Left lobe of liver (tissue), 2 donors: ENCODE data around the gene SPG11. TPM values are rescaled to one million over a fixed set of nuclear protein-coding genes. Genes with fewer than 3 reads are reported as not detected.
"Not testable (repeated sequence)": the region's sequence is repeated elsewhere in the genome, so short reads cannot be mapped to it uniquely, and the experiment has no call there.

Experiments
- ATAC-seq: fragments of 200-7000 bp; cut with Tn5 transposase; one replicate; pipeline ENCODE4 v1.9.1; 2020; ENCODE audit warnings: mild to moderate bottlenecking, moderate library complexity
- DNase-seq: peaks from one replicate; pipeline ENCODE4 v3.0.0-alpha.2; 2020; ENCODE audit warnings: low spot score
- total RNA-seq: library from RNA; stranded (reverse); gene quantifications from one replicate; pipeline ENCODE4 v1.2.1, GENCODE V29; 2021
- donor health status: DM: no; HTN: no; CAD: no; lungs with moderate emphysema.
- donor health status: DM: no; HTN: yes; CAD: no.

Gene SPG11
- total RNA-seq, 1 donor from 2014 or later: 40.6 TPM

DNA sequence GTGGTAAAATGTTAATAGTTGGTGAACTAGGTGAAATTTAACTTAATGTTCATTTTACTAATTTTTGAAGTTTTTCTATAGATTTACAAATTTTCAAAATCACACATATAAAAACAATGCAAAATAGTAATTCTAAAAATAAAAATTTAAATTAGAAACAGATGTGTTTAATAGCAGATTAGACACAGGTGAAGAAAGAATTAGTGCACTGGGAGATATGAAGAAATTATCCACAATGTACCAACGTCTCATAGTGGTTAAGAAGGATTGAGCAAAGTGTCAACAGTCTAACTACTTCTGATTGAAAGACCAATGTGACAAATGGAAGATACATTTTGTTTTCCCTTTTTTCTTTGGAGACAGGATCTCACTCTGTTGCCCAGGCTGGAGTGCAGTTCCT lies 26.5 kb downstream of the SPG11 start:
- ATAC-seq (no peak), DNase-seq (no peak)

DNA sequence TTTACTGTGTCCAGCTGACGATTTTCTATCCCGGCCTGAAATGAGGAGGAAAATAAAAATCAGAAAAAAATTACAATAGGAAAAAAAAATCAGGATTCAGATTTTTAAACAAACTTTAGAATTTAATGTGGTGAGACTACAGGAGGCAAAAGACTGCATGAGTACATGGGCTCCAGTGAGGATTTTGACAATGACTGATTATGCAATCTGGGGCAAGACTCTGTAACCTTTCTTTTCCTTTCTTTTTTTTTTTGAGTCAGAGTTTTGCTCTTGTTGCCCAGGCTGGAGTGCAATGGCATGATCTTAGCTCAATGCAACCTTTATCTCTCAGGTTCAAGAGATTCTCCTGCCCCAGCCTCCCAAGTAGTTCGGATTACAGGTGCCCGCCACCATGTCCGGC lies 29.9 kb downstream of the SPG11 start:
- DNase-seq (no peak), ATAC-seq (no peak)

GRCh38 chr15:44625286-44625685 lies 38.2 kb downstream of the SPG11 start:
- DNase-seq: not testable (repeated sequence)

GRCh38 chr15:44623178-44623577 lies 40.3 kb downstream of the SPG11 start:
- DNase-seq: no peak
- ATAC-seq: no peak

More at GRCh38 chr15:44625286-44625685, 38.2 kb downstream of the SPG11 start:
- not testable (repeated sequence) for ATAC-seq

- no peak for DNase-seq
- no peak for ATAC-seq
Observed at GRCh38 chr15:44620081-44620480, 43.4 kb downstream of the SPG11 start.

DNA sequence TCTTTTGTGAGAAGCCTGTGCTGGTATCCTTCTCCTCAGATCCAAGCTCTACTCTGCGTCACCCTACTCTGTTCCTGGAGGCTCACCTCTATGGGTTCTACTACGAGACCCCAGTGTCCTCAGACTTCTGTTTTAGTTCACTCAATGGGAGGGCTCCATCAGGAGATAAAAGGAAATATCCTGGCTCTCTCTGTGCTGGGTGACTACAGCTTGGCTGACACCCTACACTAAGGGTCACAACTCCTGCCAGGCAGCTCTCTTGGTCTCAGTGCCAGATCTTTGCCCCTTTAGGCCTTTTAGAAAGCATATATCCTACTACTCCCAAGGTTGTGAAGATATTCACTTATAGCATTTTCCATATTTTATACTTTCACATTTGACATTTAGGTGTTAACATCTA lies 46.5 kb downstream of the SPG11 start:
- no peak for DNase-seq
- ATAC-seq: no peak

DNA sequence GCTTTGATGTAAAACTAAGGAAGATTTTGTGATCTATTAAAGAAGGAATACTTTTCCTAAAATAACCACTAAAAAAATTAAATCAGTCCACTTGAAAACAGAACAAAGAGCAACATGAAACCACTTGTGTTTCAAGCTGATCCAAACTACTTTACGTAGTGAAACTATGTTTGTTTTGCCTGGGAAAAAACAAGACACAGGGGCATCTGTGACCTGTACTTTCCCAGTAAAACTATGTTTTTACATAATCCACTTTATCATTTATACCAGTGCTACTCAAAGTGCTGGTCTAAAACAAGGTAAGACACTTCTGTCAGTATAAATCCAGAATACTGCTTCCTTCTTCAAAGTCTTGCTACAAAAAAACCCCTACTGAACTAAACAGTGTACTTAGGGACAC lies 56.7 kb downstream of the SPG11 start:
- DNase-seq (no peak), ATAC-seq (no peak)

- DNase-seq: no peak
- ATAC-seq: no peak
Observed at GRCh38 chr15:44603126-44603525, 60.3 kb downstream of the SPG11 start.

- no peak for DNase-seq
- ATAC-seq: no peak
Observed at GRCh38 chr15:44598892-44599291, 64.6 kb downstream of the SPG11 start.

GRCh38 chr15:44598066-44598465 lies 65.4 kb downstream of the SPG11 start:
- no peak for DNase-seq
- ATAC-seq: no peak

GRCh38 chr15:44596511-44597010 lies 66.9 kb downstream of the SPG11 start:
- ATAC-seq (no peak), DNase-seq (no peak)

- DNase-seq (no peak), ATAC-seq (no peak)
Observed at GRCh38 chr15:44595656-44596510, 67.6 kb downstream of the SPG11 start.

DNA sequence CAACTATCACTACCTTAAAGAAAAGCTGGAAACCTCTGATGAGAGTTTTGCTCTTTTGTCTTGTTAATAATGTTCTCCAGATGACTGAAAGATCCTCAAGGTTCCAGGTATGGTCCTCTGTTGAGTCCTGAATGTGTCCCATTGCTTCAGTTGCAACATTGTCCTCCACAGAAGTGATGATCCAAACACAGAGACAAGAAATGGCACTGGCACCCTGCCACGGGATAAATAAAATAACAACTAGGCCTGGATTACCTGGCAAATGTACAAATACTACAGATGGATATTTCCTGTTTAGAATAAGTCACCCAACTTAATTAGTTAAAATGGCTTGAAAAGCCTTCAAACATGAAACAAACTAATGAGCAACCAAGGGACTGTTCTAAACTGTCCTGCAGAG lies 68.2 kb downstream of the SPG11 start:
- DNase-seq (peak; percentile 55), ATAC-seq (peak; percentile 70)

DNA sequence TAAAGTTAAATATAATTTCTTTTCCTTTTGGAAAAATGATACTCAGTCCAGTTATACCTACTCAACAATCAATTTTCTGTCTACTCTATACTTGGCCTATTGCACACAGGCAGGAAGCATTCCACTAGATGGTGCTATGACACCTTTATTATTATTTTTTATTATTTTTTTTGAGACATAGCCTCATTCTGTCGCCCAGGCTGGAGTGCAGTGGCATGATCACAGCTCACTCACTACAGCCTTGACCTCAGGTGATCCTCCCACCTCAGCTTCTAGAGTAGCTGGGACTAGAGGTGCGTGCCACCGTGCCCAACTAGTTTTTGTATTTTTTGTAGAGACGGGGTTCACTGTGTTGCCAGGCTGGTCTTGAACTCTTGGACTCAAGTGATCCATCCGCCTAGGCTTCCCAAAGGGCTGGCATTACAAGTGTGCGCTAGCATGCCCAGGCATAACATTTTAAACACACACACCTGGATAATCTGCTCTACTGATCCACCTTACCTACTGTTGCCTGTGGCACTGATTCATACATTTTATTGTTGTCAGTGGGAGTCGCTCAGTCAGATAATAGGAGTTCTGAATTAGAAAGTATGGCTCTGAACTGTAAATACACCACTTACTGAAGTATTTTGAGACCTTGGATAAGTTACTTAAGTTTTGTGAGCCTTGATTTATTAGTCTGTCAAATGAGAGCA lies 70.3 kb downstream of the SPG11 start:
- DNase-seq: no peak
- ATAC-seq: peak; percentile 38

- ATAC-seq (no peak), DNase-seq (no peak)
Observed at GRCh38 chr15:44591326-44591725, 72.1 kb downstream of the SPG11 start.

GRCh38 chr15:44588541-44588940 lies 74.9 kb downstream of the SPG11 start:
- DNase-seq: no peak

DNA sequence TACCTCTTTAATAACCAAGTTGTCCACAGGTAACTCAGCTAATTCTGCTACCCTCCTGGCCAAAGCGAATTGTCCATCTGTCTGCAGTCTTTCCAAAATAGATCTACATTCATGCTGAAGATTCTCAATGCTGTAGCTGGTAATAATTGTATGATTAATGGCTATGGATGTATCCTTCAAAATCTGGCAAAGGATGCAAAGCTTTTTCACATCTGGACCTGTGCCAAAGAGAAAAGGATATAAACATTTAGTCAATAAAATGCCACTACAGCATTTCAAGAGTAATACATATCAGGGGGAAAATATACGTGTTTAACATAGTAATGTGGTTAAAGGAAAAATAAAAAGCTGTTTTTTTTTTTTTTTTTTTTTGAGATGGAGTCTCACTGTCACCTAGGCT lies 77.8 kb downstream of the SPG11 start:
- DNase-seq (no peak), ATAC-seq (no peak)

More at GRCh38 chr15:44588541-44588940, 74.9 kb downstream of the SPG11 start:
- no peak for ATAC-seq

GRCh38 chr15:44584162-44584749 lies 79.2 kb downstream of the SPG11 start:
- DNase-seq (no peak), ATAC-seq (peak; percentile 75)

DNA sequence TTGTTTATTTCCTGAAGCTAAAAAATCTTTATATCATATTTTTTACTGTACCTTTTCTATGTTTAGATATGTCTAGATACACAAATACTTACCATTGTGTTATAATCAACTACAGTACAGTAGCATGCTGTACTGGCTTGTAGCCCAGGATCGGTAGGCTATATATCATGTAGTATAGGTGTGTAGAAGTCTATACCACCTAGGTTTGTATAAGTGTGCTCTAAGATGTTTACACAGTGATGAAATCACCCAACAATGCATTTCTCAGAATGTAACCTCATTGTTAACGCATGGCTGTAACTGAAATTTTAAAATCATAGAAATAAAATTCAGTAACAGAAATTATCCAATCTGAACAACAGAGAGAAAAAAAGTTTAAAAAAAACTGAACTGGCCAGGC lies 83.4 kb downstream of the SPG11 start:
- ATAC-seq: no peak
- DNase-seq: no peak

DNA sequence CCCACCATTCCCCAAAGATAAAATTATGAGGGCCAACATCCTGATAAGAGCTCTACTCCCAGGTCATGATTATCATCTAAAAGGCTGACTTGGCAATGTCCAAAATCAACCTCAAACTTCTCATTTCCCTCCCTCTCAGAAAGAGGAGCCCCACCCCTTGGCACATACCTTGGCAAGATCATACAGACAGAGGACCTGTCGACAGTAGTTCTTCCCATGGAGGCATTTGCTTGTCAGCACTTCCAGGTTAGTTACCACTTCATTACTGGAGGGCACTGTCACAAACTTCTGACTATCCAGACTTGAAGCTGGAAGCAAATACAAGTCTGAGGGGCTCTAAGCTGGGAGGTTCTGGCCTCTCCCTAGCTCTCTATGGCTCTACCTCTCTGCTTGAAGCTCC lies 88.7 kb downstream of the SPG11 start:
- ATAC-seq: no peak
- no peak for DNase-seq

GRCh38 chr15:44573386-44573785 lies 90.1 kb downstream of the SPG11 start:
- ATAC-seq (no peak), DNase-seq (no peak)

DNA sequence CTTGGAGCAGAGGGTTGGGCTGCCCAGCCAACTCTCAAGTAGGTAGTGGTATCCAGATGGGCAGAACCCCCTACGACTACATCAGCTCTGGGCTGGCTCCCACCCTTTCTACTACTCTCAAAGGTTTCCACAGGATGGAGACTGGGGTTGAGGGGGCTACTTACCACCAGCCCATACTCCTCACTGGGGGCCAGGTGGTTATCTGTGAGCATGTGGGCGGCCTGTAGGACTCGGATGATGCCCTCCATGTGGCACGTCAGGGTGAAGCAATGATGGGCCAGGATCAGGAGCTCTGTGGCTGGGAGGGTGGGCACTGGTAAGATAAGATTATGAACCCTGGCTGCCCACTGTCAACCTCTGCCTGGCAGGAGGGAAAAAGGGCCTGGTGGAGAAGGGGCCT lies 93.1 kb downstream of the SPG11 start:
- DNase-seq: no peak
- no peak for ATAC-seq
